ENCODE measurements around the gene PFKFB3.

- no peak for TF ChIP-seq EZH2 (IDR thresholded peaks at IDR 0.05; ENCODE audit: insufficient read depth, low read length)
- no peak for TF ChIP-seq CTCF (IDR thresholded peaks at IDR 0.05; ENCODE audit: insufficient read depth, low read depth, low read length)
Observed at GRCh38 chr10:6279540-6280267, 77.0 kb downstream of the PFKFB3 start.

All from astrocyte (in vitro differentiated cells and primary cell).